SU-DHL-6 (cell line): ENCODE results near the gene DHRS11.

Experiments
- H2AFZ ChIP-seq: fragments of 200-600 bp; sonication (generic); 2 replicates; pipeline ENCODE4 v1.6.1; 2014; ENCODE audit warnings: low read depth, mild to moderate bottlenecking, moderate library complexity, mixed read lengths, antibody characterized with exemption, low read length; ENCODE audit not compliant: severe bottlenecking
- H3F3A ChIP-seq: fragments of 200-600 bp; shearing (Covaris generic); 2 replicates; pipeline ENCODE4 v1.6.0; 2016; ENCODE audit warnings: antibody characterized with exemption, mild to moderate bottlenecking; ENCODE audit not compliant: insufficient read depth
- H3K27ac ChIP-seq: fragments of 200-600 bp; sonication (generic); 2 replicates; pipeline ENCODE4 v1.5.1; 2016; ENCODE audit warnings: low read depth, mild to moderate bottlenecking, low read length, moderate library complexity, mixed read lengths
- H3K27me3 ChIP-seq: fragments of 200-600 bp; sonication (generic), shearing (Covaris generic); 2 replicates; pipeline ENCODE4 v1.6.0; 2014; ENCODE audit warnings: mild to moderate bottlenecking, low read length
- H3K36me3 ChIP-seq: fragments of 200-600 bp; sonication (generic); 2 replicates; pipeline ENCODE4 v1.6.1; 2014; ENCODE audit warnings: mild to moderate bottlenecking, low read length, mixed read lengths
- H3K4me2 ChIP-seq: fragments of 300-600, 200-600 bp; shearing (Covaris generic), sonication (generic); 2 replicates; pipeline ENCODE4 v1.6.0; 2014; ENCODE audit warnings: low read length, low read depth, mild to moderate bottlenecking; ENCODE audit not compliant: poor library complexity, severe bottlenecking
- H3K4me3 ChIP-seq: fragments of 200-600 bp; sonication (generic); 2 replicates; pipeline ENCODE4 v1.5.1; 2014; ENCODE audit warnings: antibody characterized with exemption, low read length, mild to moderate bottlenecking, mixed read lengths; ENCODE audit not compliant: insufficient read depth, poor library complexity, severe bottlenecking
- H3K79me2 ChIP-seq: fragments of 200-600 bp; sonication (generic); 2 replicates; pipeline ENCODE4 v1.6.1; 2014; ENCODE audit warnings: mild to moderate bottlenecking, low read length, moderate library complexity; ENCODE audit not compliant: insufficient read depth
- H3K9ac ChIP-seq: fragments of 200-600 bp; sonication (generic); 2 replicates; pipeline ENCODE4 v1.7.0; 2014; ENCODE audit warnings: mild to moderate bottlenecking, low read length
- H3K9me2 ChIP-seq: fragments of 200-600 bp; sonication (generic); replicated peaks from 2 replicates; pipeline ENCODE4 v1.6.1; 2014; ENCODE audit warnings: low read length; ENCODE audit not compliant: insufficient read depth
- H3K9me3 ChIP-seq: fragments of 200-600 bp; sonication (generic); 2 replicates; pipeline ENCODE4 v1.6.1; 2014; ENCODE audit warnings: low read length, mixed read lengths; ENCODE audit not compliant: insufficient read depth
- H4K20me1 ChIP-seq: fragments of 200-600 bp; sonication (generic); 2 replicates; pipeline ENCODE4 v1.6.1; 2014; ENCODE audit warnings: low read depth, mild to moderate bottlenecking, antibody characterized with exemption, low read length, moderate library complexity, mixed read lengths
- EZH2phosphoT487 ChIP-seq: fragments of 200-600 bp; sonication (generic), shearing (Covaris generic); conservative IDR thresholded peaks from 2 replicates; pipeline ENCODE4 v1.6.1; 2018; ENCODE audit warnings: mild to moderate bottlenecking, antibody characterized with exemption, low read length, moderate library complexity, mixed read lengths
- TF ChIP-seq, protein P1 (sequence below): fragments of 200-600 bp; sonication (generic); IDR thresholded peaks from one replicate; pipeline ENCODE4 v1.5.1; 2017; ENCODE audit warnings: antibody characterized with exemption, mild to moderate bottlenecking, low read length, moderate library complexity; ENCODE audit not compliant: insufficient read depth, poor library complexity, severe bottlenecking

Gene DHRS11

DNA sequence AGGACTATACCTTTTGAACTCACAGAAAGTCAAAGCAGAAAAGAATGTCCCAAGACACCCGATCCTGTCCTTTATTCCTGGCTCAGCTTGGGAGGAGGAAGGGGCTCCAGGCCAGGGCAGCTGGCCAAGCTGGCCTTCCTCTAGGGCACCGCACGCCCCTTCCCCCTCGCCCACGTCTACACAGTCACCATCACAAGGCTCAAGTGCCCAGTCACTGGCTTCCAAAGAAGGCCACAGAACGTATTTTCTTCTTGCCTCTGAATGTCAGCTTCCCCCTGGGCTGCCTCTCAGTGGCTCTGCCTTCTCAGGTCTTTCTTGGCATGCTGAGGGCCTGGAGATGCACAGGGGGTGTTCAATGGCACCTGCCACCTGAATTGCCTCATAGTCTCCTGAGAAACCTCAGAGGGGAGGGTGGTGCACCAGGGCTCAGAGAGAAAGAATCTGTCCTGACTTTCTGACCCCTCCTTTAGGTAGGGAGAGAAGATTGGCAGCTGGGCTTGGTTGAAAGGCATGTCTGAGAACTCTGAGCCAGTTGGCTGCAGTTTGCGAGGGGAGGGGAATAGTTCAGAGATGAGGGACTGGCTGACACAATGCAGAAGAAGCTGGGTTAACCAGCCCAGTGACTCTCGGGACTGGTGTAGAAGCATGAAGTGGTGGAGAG, 2.1 kb downstream of the DHRS11 start:
- Histone ChIP-seq H3K9ac (no peak overlapping the region), H3K27me3 (no peaks in the 10 kb centered on the region), H3K9me2 (no peaks in the 10 kb centered on the region), H3K4me2 (no peak overlapping the region), H3K36me3 (0 out of 2 replicates have a peak, but pooled peaks cover 4% of the 10 kb centered on the region), H3K79me2 (no peaks in the 10 kb centered on the region), H4K20me1 (no peaks in the 10 kb centered on the region), H2AFZ (no peak overlapping the region), H3F3A (peaks cover 26% of the 10 kb centered on the region), H3K4me3 (no peak overlapping the region), H3K9me3 (no peaks in the 10 kb centered on the region), H3K27ac (no peak overlapping the region)
- TF ChIP-seq EZH2phosphoT487, result no peak
- TF ChIP-seq, protein P1, sequence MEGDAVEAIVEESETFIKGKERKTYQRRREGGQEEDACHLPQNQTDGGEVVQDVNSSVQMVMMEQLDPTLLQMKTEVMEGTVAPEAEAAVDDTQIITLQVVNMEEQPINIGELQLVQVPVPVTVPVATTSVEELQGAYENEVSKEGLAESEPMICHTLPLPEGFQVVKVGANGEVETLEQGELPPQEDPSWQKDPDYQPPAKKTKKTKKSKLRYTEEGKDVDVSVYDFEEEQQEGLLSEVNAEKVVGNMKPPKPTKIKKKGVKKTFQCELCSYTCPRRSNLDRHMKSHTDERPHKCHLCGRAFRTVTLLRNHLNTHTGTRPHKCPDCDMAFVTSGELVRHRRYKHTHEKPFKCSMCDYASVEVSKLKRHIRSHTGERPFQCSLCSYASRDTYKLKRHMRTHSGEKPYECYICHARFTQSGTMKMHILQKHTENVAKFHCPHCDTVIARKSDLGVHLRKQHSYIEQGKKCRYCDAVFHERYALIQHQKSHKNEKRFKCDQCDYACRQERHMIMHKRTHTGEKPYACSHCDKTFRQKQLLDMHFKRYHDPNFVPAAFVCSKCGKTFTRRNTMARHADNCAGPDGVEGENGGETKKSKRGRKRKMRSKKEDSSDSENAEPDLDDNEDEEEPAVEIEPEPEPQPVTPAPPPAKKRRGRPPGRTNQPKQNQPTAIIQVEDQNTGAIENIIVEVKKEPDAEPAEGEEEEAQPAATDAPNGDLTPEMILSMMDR, result no peak

DNA sequence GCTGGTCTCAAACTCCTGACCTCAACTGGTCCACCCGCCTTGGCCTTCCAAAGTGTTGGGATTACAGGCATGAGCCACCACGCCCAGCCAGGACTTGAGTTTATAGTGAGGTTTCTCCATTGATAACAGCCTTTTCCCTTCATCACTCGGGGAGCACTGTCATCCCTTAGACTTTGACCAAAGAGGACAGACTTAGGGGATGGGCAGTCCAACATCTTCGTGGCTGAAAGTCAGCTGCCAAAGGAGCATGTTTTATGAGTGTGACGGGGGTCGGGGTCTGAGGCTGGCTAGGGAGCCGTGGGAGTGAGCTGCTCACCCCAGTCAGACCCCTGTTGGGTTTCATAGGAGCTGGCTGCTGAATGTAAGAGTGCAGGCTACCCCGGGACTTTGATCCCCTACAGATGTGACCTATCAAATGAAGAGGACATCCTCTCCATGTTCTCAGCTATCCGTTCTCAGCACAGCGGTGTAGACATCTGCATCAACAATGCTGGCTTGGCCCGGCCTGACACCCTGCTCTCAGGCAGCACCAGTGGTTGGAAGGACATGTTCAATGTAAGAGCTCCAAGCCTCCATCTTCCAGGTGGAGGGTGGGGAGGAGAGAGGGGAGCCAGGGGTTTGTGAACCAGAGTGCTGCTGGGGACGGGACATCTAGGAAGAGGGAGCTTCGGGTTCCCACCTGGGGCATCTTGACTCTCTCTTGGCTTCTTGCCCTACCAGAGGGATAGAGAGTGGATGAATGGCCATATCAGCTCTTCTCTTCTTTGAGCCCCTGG, 3.1 kb downstream of the DHRS11 start:
- Histone ChIP-seq H3K4me2 (no peak overlapping the region), H3K9ac (no peak overlapping the region)
- no peak for TF ChIP-seq EZH2phosphoT487
- TF ChIP-seq, protein P1, result no peak

DNA sequence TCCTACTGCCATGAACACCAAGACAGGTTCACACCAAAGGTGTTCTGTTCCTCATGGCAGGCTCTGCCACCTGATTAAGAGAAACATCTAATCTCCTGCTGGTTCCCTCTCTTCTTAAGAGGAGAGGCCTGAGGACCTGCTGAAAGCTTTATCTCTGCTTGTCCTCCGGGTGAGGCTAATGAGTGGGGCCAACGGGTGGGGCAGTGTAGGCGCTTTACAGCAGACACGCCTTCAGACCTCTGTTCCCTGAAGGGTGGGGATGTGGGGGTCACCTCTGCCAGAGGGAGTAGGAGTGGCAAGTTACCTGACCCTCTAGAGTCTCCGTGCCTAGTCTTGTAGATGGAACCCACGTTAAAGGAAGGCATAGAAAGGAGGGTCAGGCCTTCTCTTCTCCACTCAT, 5.5 kb downstream of the DHRS11 start:
- Histone ChIP-seq H3K27me3 (no peaks in the 10 kb centered on the region), H3K79me2 (peaks cover 8% of the 10 kb centered on the region), H3K9me2 (no peaks in the 10 kb centered on the region), H4K20me1 (no peaks in the 10 kb centered on the region), H3K36me3 (no peaks in the 10 kb centered on the region), H3K9ac (no peak overlapping the region), H3K27ac (no peak overlapping the region), H3K9me3 (no peaks in the 10 kb centered on the region), H3F3A (0 out of 2 replicates have a peak, but pooled peaks cover 6% of the 10 kb centered on the region), H2AFZ (no peak overlapping the region), H3K4me3 (no peak overlapping the region), H3K4me2 (no peak overlapping the region)
- TF ChIP-seq, protein P1, result no peak
- no peak for TF ChIP-seq EZH2phosphoT487

More for the DNA sequence above, 3.1 kb downstream of the DHRS11 start:
- Histone ChIP-seq H3F3A (peaks cover 16% of the 10 kb centered on the region), H3K36me3 (0 out of 2 replicates have a peak, but pooled peaks cover 2% of the 10 kb centered on the region), H3K79me2 (no peaks in the 10 kb centered on the region), H3K9me3 (no peaks in the 10 kb centered on the region), H4K20me1 (no peaks in the 10 kb centered on the region), H3K27ac (no peak overlapping the region), H2AFZ (no peak overlapping the region), H3K9me2 (no peaks in the 10 kb centered on the region), H3K27me3 (no peaks in the 10 kb centered on the region), H3K4me3 (no peak overlapping the region)
